K562 (cell line): ENCODE data around the gene FAM25C. TPM values are rescaled to one million over a fixed set of nuclear protein-coding genes. Genes with fewer than 3 reads are reported as not detected.
"Not testable (repeated sequence)": the region's sequence is repeated elsewhere in the genome, so short reads cannot be mapped to it uniquely, and the experiment has no call there.

ENCODE experiments used
- ATAC-seq: fragments of 200-7000 bp; cut with Tn5 transposase; 3 replicates; pipeline ENCODE4 v1.9.1; 2020; ENCODE audit warnings: moderate library complexity
- BruUV-seq: library from RNA; stranded (reverse); fragments of 400-500 nt; replicated peaks from 2 replicates; lab custom pipeline; 2021; lab: Mats Ljungman, UMichigan
- CTCF ChIA-PET: fragments of 300-600 bp; formaldehyde crosslinking; extraction: SDS; loops from one replicate; lab custom pipeline; 2021; ENCODE audit warnings: low intra/inter-chr PET ratio; lab: Yijun Ruan, JAX
- POLR2A ChIA-PET: fragments of 300-600, 350-650 bp; sonication (Branson Sonifier 250); formaldehyde crosslinking; extraction: SDS; loops from one replicate; lab custom pipeline; 2021; ENCODE audit warnings: antibody characterized with exemption, inconsistent platforms; lab: Yijun Ruan, JAX
- DNase-seq, 4 experiments: peaks; one replicate each; pipeline versions ENCODE4 v3.0.0 to v3.0.0-alpha.2; 2011 to 2018; ENCODE audit warnings: low spot score in 3 of 4, mixed read lengths in 3 of 4; ENCODE audit errors: extremely low read depth in 1 of 4
- FAIRE-seq: peaks from 2 replicates; lab custom pipeline; 2011; peaks lifted over from hg19 to GRCh38; lab: Jason Lieb, UNC
- H2AFZ ChIP-seq: 2 replicates; pipeline ENCODE4 v1.6.0; 2011; ENCODE audit warnings: low read depth, low read length, control low read depth, inconsistent platforms
- H3K27ac ChIP-seq: fragments of 200-600 bp; 3 replicates; pipeline ENCODE4 v1.8.0; 2011; ENCODE audit warnings: low read depth, mild to moderate bottlenecking, control low read depth, inconsistent platforms, low read length, moderate library complexity, mixed read lengths; ENCODE audit errors: extremely low read depth
- H3K27me3 ChIP-seq, 2 experiments: fragments of 300-600 bp in 1 of 2; 2 replicates in 1 of 2; 3 replicates in 1 of 2; pipeline versions ENCODE4 v1.6.0 to v1.8.0; 2011; ENCODE audit warnings: inconsistent platforms in 2 of 2, low read length in 2 of 2, mild to moderate bottlenecking in 1 of 2, mixed read lengths in 1 of 2, moderate library complexity in 1 of 2; ENCODE audit not compliant: control insufficient read depth in 2 of 2, insufficient read depth in 2 of 2
- H3K36me3 ChIP-seq: fragments of 300-600 bp; 3 replicates; pipeline ENCODE4 v1.8.0; 2011; ENCODE audit warnings: mild to moderate bottlenecking, low read length, inconsistent platforms; ENCODE audit not compliant: control insufficient read depth, insufficient read depth
- H3K4me1 ChIP-seq, 2 experiments: fragments of 200-600 bp in 1 of 2; replicated peaks in 1 of 2; 2 replicates in 1 of 2; 3 replicates in 1 of 2; pipeline versions ENCODE4 v1.5.1 to v1.8.0; 2011; ENCODE audit warnings: inconsistent platforms in 2 of 2, low read length in 2 of 2, mild to moderate bottlenecking in 1 of 2, mixed read lengths in 1 of 2, moderate library complexity in 1 of 2; ENCODE audit not compliant: control insufficient read depth in 2 of 2, insufficient read depth in 2 of 2
- H3K4me2 ChIP-seq: 2 replicates; pipeline ENCODE4 v1.6.1; 2011; ENCODE audit warnings: low read length, control low read depth, inconsistent platforms, mixed read lengths; ENCODE audit not compliant: insufficient read depth
- H3K4me3 ChIP-seq: fragments of 200-600 bp; sonication (generic), shearing (Covaris generic); 2 replicates; pipeline ENCODE4 v1.5.1; 2016; ENCODE audit warnings: control low read depth, inconsistent platforms
- H3K79me2 ChIP-seq: fragments of 200-600 bp; 3 replicates; pipeline ENCODE4 v1.8.0; 2011; ENCODE audit warnings: low read length, inconsistent platforms; ENCODE audit not compliant: control insufficient read depth, insufficient read depth
- H3K9ac ChIP-seq, 2 experiments: 2 replicates each; pipeline versions ENCODE4 v1.6.0 to v1.6.1; 2011; ENCODE audit warnings: low read depth in 2 of 2, low read length in 2 of 2, control low read depth in 1 of 2, inconsistent platforms in 1 of 2, mild to moderate bottlenecking in 1 of 2, mixed read lengths in 1 of 2; ENCODE audit not compliant: insufficient read depth in 1 of 2
- H3K9me1 ChIP-seq: one replicate; pipeline ENCODE4 v1.6.0; 2011; ENCODE audit warnings: inconsistent platforms, mild to moderate bottlenecking, low read length, moderate library complexity; ENCODE audit not compliant: control insufficient read depth, insufficient read depth
- H3K9me3 ChIP-seq: replicated peaks from 2 replicates; pipeline ENCODE4 v1.5.1; 2011; ENCODE audit warnings: low read depth, low read length, inconsistent platforms; ENCODE audit not compliant: control insufficient read depth, insufficient read depth
- H4K20me1 ChIP-seq: replicated peaks from 2 replicates; pipeline ENCODE4 v1.6.1; 2011; ENCODE audit warnings: low read length, inconsistent platforms, mixed read lengths; ENCODE audit not compliant: control insufficient read depth, insufficient read depth
- FOSL1 ChIP-seq: fragments of 200-800 bp; sonication (Bioruptor generic); conservative IDR thresholded peaks from 2 replicates; pipeline ENCODE4 v1.6.1; 2016; ENCODE audit warnings: missing genetic modification characterization, missing compliant biosample characterization
- WGBS: fragments of 100-300 bp; shearing (Covaris generic); methylation state at CpG from one replicate; pipeline ENCODE4 v1.1.6; 2016; ENCODE audit warnings: low coverage, mixed read lengths; ENCODE audit not compliant: insufficient coverage; ENCODE audit errors: missing lambda C conversion rate; 5-methylcytosine and 5-hydroxymethylcytosine counted together
- in situ Hi-C: fragments of 300-500 bp; cut with MboI; formaldehyde crosslinking; loops from 4 replicates; pipeline ENCODE4 v1.15.0; 2018; ENCODE audit warnings: inconsistent platforms, mixed read lengths
- intact Hi-C: fragments of 100-400 bp; cut with micrococcal nuclease; formaldehyde crosslinking; loops from 2 replicates; pipeline ENCODE4 v1.14.2; 2022
- polyA plus RNA-seq, 8 experiments: library from polyadenylated mRNA; depleted of rRNA in 4 of 8; stranded (reverse) in 5 of 8; unstranded in 3 of 8; fragments of >200 nt; fragmentation: Nextera tagmentation in 2 of 8; fragmentation: Illumina TruSeq in 1 of 8; extraction: Ambion mirVana in 2 of 8; extraction: Trizol in 1 of 8; gene quantifications; 2 replicates each; pipeline versions ENCODE4 v1.2.1 to v1.2.3, GENCODE V29; 2011 to 2014; ENCODE audit warnings: inconsistent platforms in 1 of 8, missing spikeins in 1 of 8
- total RNA-seq, 7 experiments: library from RNA; depleted of rRNA in 6 of 7; stranded (reverse); fragments of >200 nt in 6 of 7; fragmentation: Illumina TruSeq in 2 of 7; extraction: Trizol in 2 of 7; gene quantifications; 2 replicates each; pipeline versions ENCODE4 v1.2.1 to v1.2.3, GENCODE V29; 2011 to 2021; ENCODE audit warnings: low replicate concordance in 1 of 7

Gene FAM25C
- total and polyA plus RNA-seq, 9 of the 15 experiments (the other 6 are each of a cell fraction or from before 2014, with no cell fraction given), result not detected

- POLR2A ChIA-PET, FAIRE-seq, H3K27ac ChIP-seq, H3K27me3 ChIP-seq, H3K9me1 ChIP-seq, H3K4me3 ChIP-seq, intact Hi-C loops, H3K4me2 ChIP-seq, in situ Hi-C loops, H4K20me1 ChIP-seq, BruUV-seq, DNase-seq, H3K9me3 ChIP-seq, H3K9ac ChIP-seq, H3K79me2 ChIP-seq, ATAC-seq, H2AFZ ChIP-seq, H3K36me3 ChIP-seq, CTCF ChIA-PET, H3K4me1 ChIP-seq: not testable (repeated sequence)
- WGBS, result 0% methylated on average over 1 of the region's 6 CpGs
Measured at GRCh38 chr10:48002306-48002705, 2.7 kb upstream of the FAM25C start.

GRCh38 chr10:47994045-47994444 lies 5.5 kb downstream of the FAM25C start:
- H3K4me2 ChIP-seq, H3K4me3 ChIP-seq, CTCF ChIA-PET, intact Hi-C loops, H3K9me1 ChIP-seq, POLR2A ChIA-PET, H3K79me2 ChIP-seq, H3K27ac ChIP-seq, ATAC-seq, H4K20me1 ChIP-seq, H3K4me1 ChIP-seq, H2AFZ ChIP-seq, H3K9ac ChIP-seq, H3K27me3 ChIP-seq, H3K9me3 ChIP-seq, H3K36me3 ChIP-seq, FAIRE-seq, BruUV-seq: not testable (repeated sequence)
- in situ Hi-C loops, result loop anchor here (10.0 kb wide), 1 partner anchor 509 kb away; the partner anchor contains the start of gene ANXA8
- 0% methylated on average over 2 of the region's 3 CpGs for WGBS
- TF ChIP-seq FOSL1 (tag), result peak; percentile 30; the same call in 1 of the 2 replicates
- DNase-seq, result peak in 1 of 4 experiments; percentile 2

GRCh38 chr10:47992560-47992959 lies 7.0 kb downstream of the FAM25C start:
- H4K20me1 ChIP-seq, BruUV-seq, H3K9me3 ChIP-seq, H3K4me3 ChIP-seq, FAIRE-seq, H3K9me1 ChIP-seq, H3K79me2 ChIP-seq, H3K9ac ChIP-seq, H3K27ac ChIP-seq, ATAC-seq, intact Hi-C loops, H3K4me2 ChIP-seq, CTCF ChIA-PET, H3K27me3 ChIP-seq, H3K36me3 ChIP-seq, H3K4me1 ChIP-seq, H2AFZ ChIP-seq: not testable (repeated sequence)
- DNase-seq, result peak in 1 of 4 experiments; percentile 1
- in situ Hi-C loops, result loop anchor here (10.0 kb wide), 1 partner anchor 508 kb away; the partner anchor contains the start of gene ANXA8
- 3% methylated on average over 8 of the region's 11 CpGs for WGBS
- POLR2A ChIA-PET, result interaction anchor here (0.6 kb wide), 1 partner anchor 815 kb away, joined by 3 read pairs; no protein-coding TSS in a partner anchor

DNA sequence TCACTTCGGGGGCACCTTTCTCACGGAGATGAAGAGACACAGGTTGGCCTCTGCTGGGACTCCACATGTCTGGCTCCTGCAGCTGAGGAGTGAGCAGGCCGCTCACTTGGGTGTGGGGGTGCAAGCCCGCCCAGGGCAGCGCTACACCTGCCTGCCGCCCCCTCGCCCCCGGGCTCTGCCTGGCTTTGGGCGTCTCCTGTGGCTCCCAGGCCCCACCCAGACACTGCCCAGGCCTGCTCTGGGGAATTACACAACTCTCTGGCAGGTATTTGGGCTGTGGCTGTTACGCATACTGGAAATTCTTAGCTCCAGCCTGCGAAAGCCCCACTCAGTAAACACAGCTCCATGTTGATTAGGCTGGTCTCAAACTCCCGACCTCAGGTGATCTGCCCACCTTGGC lies 7.9 kb downstream of the FAM25C start:
- H3K9me3 ChIP-seq, BruUV-seq, H3K79me2 ChIP-seq, H3K9ac ChIP-seq, H3K36me3 ChIP-seq, H4K20me1 ChIP-seq, H3K4me1 ChIP-seq, DNase-seq, H3K4me3 ChIP-seq, H3K4me2 ChIP-seq, FAIRE-seq, H2AFZ ChIP-seq, H3K9me1 ChIP-seq, POLR2A ChIA-PET, CTCF ChIA-PET, intact Hi-C loops, H3K27me3 ChIP-seq, H3K27ac ChIP-seq, ATAC-seq: not testable (repeated sequence)
- in situ Hi-C loops, result loop anchor here (10.0 kb wide), 1 partner anchor 507 kb away; the partner anchor contains the start of gene ANXA8
- whole genome bisulfite sequencing, result 4% methylated on average over 11 of the region's 12 CpGs
